Cortex of kidney (tissue), 1 donor: Measurements from ENCODE around the gene ENO2.
A peak's percentile ranks its signal among the peaks of the same experiment; 100 is the strongest.

Experiments used
- DNase-seq: peaks from one replicate; lab custom pipeline; 2025; lab: John Stamatoyannopoulos, UW

Gene ENO2

DNA sequence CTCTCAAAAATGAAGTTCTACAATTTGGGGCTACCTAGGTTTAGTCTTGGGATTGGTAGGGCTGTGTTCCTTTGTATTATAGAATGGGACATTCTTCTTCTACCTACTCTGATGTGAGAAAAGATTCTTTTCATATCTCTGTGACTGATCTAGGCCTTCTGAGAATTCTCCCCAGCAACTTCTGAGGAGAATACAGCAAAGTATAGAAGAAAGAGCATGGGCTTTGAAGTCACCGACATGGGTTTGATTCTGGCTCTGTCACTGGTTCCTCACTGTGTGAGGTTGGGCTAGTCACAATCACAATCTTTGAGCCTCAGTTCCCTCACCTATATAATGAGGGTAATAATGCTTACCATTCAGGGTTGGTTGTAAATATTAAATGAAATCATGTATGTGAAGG, 18.4 kb downstream of the ENO2 start:
- DNase-seq: no peak

DNA sequence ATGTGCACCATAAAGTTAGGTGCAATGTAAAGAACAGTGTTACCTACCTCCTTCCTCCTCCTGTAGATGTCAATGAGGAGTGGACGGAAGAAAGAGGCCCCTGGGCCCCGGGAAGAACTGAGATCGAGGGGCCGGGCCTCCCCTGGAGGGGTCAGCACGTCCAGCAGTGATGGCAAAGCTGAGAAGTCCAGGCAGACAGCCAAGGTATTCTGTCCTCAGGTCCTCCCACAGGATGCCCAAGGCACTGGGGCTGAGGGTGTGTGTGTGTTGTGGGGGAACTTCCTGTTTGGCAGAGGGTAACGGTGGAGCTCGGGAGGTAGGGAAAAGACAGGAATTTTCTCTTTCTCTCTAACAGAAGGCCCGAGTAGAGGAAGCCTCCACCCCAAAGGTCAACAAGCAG, 19.7 kb downstream of the ENO2 start:
- DNase-seq: no peak

GRCh38 chr12:6935371-6936193, 21.2 kb downstream of the ENO2 start:
- DNase-seq: no peak

DNA sequence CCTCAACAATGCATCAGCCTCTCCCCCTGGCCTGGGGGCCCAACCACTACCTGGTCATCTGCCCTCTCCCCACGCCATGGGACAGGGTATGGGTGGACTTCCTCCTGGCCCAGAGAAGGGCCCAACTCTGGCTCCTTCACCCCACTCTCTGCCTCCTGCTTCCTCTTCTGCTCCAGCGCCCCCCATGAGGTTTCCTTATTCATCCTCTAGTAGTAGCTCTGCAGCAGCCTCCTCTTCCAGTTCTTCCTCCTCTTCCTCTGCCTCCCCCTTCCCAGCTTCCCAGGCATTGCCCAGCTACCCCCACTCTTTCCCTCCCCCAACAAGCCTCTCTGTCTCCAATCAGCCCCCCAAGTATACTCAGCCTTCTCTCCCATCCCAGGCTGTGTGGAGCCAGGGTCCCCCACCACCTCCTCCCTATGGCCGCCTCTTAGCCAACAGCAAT, 21.8 kb downstream of the ENO2 start:
- DNase-seq: no peak

DNA sequence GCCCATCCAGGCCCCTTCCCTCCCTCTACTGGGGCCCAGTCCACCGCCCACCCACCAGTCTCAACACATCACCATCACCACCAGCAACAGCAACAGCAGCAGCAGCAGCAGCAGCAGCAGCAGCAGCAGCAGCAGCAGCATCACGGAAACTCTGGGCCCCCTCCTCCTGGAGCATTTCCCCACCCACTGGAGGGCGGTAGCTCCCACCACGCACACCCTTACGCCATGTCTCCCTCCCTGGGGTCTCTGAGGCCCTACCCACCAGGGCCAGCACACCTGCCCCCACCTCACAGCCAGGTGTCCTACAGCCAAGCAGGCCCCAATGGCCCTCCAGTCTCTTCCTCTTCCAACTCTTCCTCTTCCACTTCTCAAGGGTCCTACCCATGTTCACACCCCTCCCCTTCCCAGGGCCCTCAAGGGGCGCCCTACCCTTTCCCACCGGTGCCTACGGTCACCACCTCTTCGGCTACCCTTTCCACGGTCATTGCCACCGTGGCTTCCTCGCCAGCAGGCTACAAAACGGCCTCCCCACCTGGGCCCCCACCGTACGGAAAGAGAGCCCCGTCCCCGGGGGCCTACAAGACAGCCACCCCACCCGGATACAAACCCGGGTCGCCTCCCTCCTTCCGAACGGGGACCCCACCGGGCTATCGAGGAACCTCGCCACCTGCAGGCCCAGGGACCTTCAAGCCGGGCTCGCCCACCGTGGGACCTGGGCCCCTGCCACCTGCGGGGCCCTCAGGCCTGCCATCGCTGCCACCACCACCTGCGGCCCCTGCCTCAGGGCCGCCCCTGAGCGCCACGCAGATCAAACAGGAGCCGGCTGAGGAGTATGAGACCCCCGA, 22.5 kb downstream of the ENO2 start:
- no peak for DNase-seq

GRCh38 chr12:6937481-6938352, 23.3 kb downstream of the ENO2 start:
- DNase-seq: peak; percentile 61

- DNase-seq: no peak
Observed at GRCh38 chr12:6938353-6939190, 24.2 kb downstream of the ENO2 start.

- no peak for DNase-seq
Observed at GRCh38 chr12:6939191-6939540, 24.8 kb downstream of the ENO2 start.

GRCh38 chr12:6941267-6941666, 26.9 kb downstream of the ENO2 start:
- no peak for DNase-seq

- no peak for DNase-seq
Observed at GRCh38 chr12:6941782-6942181, 27.4 kb downstream of the ENO2 start.

GRCh38 chr12:6942331-6942665, 27.9 kb downstream of the ENO2 start:
- DNase-seq: no peak

- no peak for DNase-seq
Observed at GRCh38 chr12:6943389-6943721, 29.0 kb downstream of the ENO2 start.

DNA sequence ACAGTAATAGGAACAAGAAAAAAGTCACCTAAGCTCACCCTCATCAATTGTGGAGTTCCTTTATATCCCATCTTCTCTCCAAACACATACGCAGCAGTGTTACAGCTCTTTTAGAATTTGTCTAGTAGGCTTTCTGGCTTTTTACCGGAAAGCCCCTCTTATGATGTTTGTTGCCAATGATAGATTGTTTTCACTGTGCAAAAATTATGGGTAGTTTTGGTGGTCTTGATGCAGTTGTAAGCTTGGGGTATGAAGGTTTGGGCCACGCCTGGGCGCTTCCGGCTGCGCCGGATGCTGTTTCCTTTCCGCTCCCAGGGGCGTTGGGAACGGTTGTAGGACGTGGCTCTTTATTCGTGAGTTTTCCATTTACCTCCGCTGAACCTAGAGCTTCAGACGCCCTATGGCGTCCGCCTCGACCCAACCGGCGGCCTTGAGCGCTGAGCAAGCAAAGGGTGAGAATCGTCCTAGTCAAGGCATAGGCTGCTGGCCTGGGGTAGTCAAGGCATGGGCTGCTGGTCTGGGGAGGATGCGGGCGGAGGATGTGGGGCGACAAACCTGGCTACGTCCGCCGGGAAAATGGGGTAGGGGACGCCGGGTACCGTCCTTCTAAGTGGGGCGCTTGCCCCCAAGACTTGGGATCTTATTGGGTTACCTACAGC, 29.5 kb downstream of the ENO2 start, which contains the start of the genes C12orf57 and RNU7-1:
Gene C12orf57 (plus strand): TSS at position 301 of the 659 bp plus-strand sequence. CDS start 100 bp downstream, at position 401.
Gene RNU7-1 (plus strand): TSS at position 95 of the 659 bp plus-strand sequence.
- no peak for DNase-seq

GRCh38 chr12:6944381-6945186, 30.2 kb downstream of the ENO2 start:
- no peak for DNase-seq

GRCh38 chr12:6945613-6946012, 31.2 kb downstream of the ENO2 start:
- DNase-seq: no peak

DNA sequence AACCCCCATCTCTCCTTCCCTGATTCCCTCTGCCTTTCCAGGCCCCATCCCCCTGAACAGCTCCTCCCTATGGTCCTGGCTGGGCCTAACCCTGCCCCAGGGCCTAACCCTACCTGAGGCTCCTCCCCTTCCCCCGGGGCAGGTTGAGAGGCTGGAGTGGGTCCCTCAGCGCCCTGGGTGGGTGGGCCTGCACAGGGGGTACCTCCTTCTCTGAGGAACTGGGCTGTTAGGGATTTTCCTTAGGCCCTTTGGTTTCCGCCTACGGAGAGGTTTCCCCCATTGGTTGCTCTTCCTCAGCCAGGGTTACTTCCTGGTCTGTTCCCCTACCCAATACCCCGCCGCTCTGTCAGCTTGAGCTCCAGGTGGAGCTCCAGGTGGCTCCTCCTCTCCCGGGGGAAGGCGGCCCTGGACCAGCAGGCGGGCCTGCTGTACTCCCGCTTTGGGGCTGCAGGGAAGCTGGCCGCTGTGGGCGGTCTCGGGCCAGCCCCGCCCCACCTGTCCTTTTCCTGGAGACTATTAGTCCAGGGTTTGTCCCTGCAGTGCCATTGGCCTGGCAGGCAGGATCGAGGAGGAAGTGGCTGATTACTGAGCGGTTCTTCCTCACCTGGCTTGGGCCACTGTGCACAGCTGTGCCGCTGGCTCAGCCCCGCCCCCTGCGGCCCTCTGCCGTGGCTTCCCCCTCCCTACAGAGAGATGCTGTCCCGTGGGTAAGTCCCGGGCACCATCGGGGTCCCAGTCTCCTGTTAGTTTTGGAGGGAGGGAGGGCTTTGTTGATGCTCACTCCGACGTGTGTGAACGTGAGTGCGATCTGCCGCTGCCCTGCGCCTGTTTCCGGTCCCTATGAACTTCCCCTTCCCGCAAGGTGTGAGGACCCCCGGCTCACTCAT, 31.9 kb downstream of the ENO2 start:
- DNase-seq: peak; percentile 83

DNA sequence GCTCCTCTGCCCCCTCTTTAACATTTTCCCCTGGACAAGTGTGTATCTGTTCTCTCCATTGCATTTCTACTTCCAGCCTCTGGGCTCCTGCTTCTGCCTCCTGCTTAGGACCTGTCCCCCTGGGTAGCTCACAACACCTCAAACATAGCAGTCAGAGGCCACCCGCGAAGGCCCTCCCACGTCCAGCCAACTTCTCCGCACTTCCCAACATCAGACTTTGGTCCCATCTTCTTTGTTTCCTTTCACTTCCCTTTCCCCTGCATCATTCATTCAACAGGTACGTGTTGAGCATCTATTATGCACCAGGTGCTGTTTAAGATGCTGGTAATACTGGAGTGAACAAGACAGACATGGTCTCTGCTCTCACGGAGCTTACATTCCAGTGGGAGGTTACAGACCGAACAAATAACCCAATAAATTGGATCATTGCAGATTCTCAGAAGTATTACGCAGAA, 32.6 kb downstream of the ENO2 start:
- DNase-seq: no peak

DNA sequence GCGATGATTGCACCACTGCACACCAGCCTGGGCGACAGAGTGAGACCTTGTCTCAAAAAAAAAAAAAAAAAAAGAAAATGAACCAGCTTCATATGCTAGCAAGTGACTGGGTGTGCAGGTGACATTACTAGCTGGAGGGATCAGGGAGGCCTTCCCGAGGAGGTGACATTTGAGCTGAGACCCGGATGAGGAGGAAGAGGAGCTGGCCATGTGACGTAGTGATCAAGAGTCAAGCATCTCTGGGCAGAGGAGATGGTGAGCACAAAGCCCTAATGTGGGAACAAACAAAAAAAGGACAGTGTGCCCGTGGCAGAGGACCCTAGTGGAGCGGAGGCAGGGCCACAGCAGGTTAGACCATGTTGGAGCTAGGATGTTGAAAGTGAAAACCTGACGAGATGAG, 33.2 kb downstream of the ENO2 start:
- no peak for DNase-seq
